PFSK-1 (cell line): ENCODE measurements around the gene FANCC.

ENCODE experiments used
- FOXP2 ChIP-seq: optimal IDR thresholded peaks from 2 replicates; pipeline ENCODE3; 2011; ENCODE audit warnings: borderline replicate concordance, control low read depth, inconsistent platforms; ENCODE audit not compliant: insufficient read depth; ENCODE audit errors: extremely low read length, extremely low read depth
- POLR2AphosphoS5 ChIP-seq: IDR thresholded peaks from 2 replicates; pipeline ENCODE4 v1.6.1; 2012; ENCODE audit warnings: low read depth, mild to moderate bottlenecking, control low read depth, low read length, moderate library complexity
- TF ChIP-seq, protein P1 (sequence below), 2 experiments: IDR thresholded peaks; 2 replicates each; pipeline versions ENCODE4 v1.6.1 to v1.8.0; 2011 to 2012; ENCODE audit warnings: low read depth in 2 of 2, low read length in 2 of 2, control low read depth in 1 of 2, inconsistent platforms in 1 of 2, mild to moderate bottlenecking in 1 of 2, moderate library complexity in 1 of 2; ENCODE audit not compliant: insufficient read depth in 1 of 2

DNA sequence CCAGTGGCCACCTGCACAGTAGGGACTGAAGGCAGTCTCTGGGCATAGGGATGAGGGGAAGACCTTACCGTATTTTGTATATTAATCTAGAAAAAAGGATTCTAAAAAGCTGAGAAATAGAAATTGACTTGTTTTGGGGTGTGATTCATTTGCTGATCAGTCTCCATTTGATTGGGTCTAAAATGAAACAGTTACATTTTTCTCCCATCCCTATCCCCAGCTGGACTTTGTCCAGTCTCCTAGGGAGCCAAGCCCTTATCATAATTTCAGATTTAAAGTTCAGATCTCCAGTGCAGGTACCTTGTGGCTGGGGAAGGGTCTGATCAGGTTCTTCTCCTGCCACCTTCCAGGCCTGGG lies 240.8 kb downstream of the FANCC start:
- TF ChIP-seq POLR2AphosphoS5 = no peak
- TF ChIP-seq FOXP2 = no peak
- TF ChIP-seq, protein P1, sequence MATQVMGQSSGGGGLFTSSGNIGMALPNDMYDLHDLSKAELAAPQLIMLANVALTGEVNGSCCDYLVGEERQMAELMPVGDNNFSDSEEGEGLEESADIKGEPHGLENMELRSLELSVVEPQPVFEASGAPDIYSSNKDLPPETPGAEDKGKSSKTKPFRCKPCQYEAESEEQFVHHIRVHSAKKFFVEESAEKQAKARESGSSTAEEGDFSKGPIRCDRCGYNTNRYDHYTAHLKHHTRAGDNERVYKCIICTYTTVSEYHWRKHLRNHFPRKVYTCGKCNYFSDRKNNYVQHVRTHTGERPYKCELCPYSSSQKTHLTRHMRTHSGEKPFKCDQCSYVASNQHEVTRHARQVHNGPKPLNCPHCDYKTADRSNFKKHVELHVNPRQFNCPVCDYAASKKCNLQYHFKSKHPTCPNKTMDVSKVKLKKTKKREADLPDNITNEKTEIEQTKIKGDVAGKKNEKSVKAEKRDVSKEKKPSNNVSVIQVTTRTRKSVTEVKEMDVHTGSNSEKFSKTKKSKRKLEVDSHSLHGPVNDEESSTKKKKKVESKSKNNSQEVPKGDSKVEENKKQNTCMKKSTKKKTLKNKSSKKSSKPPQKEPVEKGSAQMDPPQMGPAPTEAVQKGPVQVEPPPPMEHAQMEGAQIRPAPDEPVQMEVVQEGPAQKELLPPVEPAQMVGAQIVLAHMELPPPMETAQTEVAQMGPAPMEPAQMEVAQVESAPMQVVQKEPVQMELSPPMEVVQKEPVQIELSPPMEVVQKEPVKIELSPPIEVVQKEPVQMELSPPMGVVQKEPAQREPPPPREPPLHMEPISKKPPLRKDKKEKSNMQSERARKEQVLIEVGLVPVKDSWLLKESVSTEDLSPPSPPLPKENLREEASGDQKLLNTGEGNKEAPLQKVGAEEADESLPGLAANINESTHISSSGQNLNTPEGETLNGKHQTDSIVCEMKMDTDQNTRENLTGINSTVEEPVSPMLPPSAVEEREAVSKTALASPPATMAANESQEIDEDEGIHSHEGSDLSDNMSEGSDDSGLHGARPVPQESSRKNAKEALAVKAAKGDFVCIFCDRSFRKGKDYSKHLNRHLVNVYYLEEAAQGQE (IDR thresholded peaks at IDR 0.05; ENCODE audit: insufficient read depth in 1 of 2, low read depth in 2 of 2, low read length in 2 of 2) = no peak
